Skeletal muscle tissue (tissue), 4 donors: Measurements from ENCODE around the gene MYO5C. TPM values are rescaled to one million over a fixed set of nuclear protein-coding genes. Genes with fewer than 3 reads are reported as not detected.
A peak's percentile ranks its signal among the peaks of the same experiment; 100 is the strongest.
"Not testable (repeated sequence)": the region's sequence is repeated elsewhere in the genome, so short reads cannot be mapped to it uniquely, and the experiment has no call there.

ENCODE experiments used
- H3K27ac ChIP-seq: one replicate; pipeline ENCODE4 v1.7.0; 2013; ENCODE audit warnings: mild to moderate bottlenecking, low read depth, low read length, inconsistent platforms
- H3K27me3 ChIP-seq, 3 donors: one replicate each; pipeline ENCODE4 v1.7.0; 2013; ENCODE audit warnings: low read length in 3 of 3; ENCODE audit not compliant: control insufficient read depth in 3 of 3, insufficient read depth in 3 of 3
- H3K36me3 ChIP-seq, 3 donors: one replicate each; pipeline ENCODE4 v1.7.0; 2013; ENCODE audit warnings: low read length in 3 of 3; ENCODE audit not compliant: control insufficient read depth in 3 of 3, insufficient read depth in 3 of 3
- H3K4me1 ChIP-seq, 3 donors: one replicate each; pipeline ENCODE4 v1.7.0; 2013; ENCODE audit warnings: low read length in 3 of 3, mild to moderate bottlenecking in 3 of 3; ENCODE audit not compliant: control insufficient read depth in 3 of 3, insufficient read depth in 3 of 3
- H3K4me3 ChIP-seq, 3 donors: one replicate each; pipeline ENCODE4 v1.7.0; 2013; ENCODE audit warnings: low read length in 3 of 3
- H3K9ac ChIP-seq, 3 donors: one replicate each; pipeline ENCODE4 v1.7.0; 2013; ENCODE audit warnings: low read length in 3 of 3, mild to moderate bottlenecking in 3 of 3, moderate library complexity in 2 of 3, low read depth in 1 of 3
- H3K9me3 ChIP-seq, 3 donors: one replicate each; pipeline ENCODE4 v1.7.0; 2013; ENCODE audit warnings: low read length in 3 of 3; ENCODE audit not compliant: control insufficient read depth in 3 of 3
- total RNA-seq: library from RNA; depleted of rRNA; stranded (reverse); fragments of >200 nt; gene quantifications from one replicate; pipeline ENCODE4 v1.2.3, GENCODE V29; 2014
- donor health status: Osteomylitis.

The MYO5C gene
- total RNA-seq, 1 donor from 2014 or later: 3.7 TPM

GRCh38 chr15:52252781-52253180 is 42.8 kb downstream of the MYO5C start:
- Histone ChIP-seq H3K27me3 (no peaks in the 10 kb centered on the region), H3K4me1 (peaks cover 10 to 14% (median 14%) of the 10 kb centered on the region in 3 donors), H3K9me3 (no peaks in the 10 kb centered on the region), H3K9ac (peak overlapping the region in 1 of 3 donors; percentile 12), H3K4me3 (no peak overlapping the region), H3K27ac (no peak overlapping the region), H3K36me3 (peaks cover 0 to 5% (median 3%) of the 10 kb centered on the region in 3 donors)

GRCh38 chr15:52251144-52251860 is 44.3 kb downstream of the MYO5C start:
- H3K4me3 ChIP-seq: no peak overlapping the region
- H3K27ac ChIP-seq: no peak overlapping the region
- no peaks in the 10 kb centered on the region for H3K4me1 ChIP-seq
- H3K27me3 ChIP-seq: no peaks in the 10 kb centered on the region
- no peaks in the 10 kb centered on the region for H3K9me3 ChIP-seq
- no peak overlapping the region for H3K9ac ChIP-seq
- peaks cover 4 to 7% (median 5%) of the 10 kb centered on the region in 3 donors for H3K36me3 ChIP-seq

GRCh38 chr15:52247461-52247860 is 48.1 kb downstream of the MYO5C start:
- no peaks in the 10 kb centered on the region for H3K27me3 ChIP-seq
- H3K4me3 ChIP-seq: no peak overlapping the region
- H3K9me3 ChIP-seq: no peaks in the 10 kb centered on the region
- H3K9ac ChIP-seq: no peak overlapping the region
- H3K36me3 ChIP-seq: peaks cover 3 to 12% (median 7%) of the 10 kb centered on the region in 3 donors
- no peak overlapping the region for H3K27ac ChIP-seq
- H3K4me1 ChIP-seq: no peaks in the 10 kb centered on the region

- no peaks in the 10 kb centered on the region for H3K9me3 ChIP-seq
- H3K36me3 ChIP-seq: peaks cover 3 to 12% (median 7%) of the 10 kb centered on the region in 3 donors
- H3K4me1 ChIP-seq: no peaks in the 10 kb centered on the region
- no peak overlapping the region for H3K4me3 ChIP-seq
- H3K27ac ChIP-seq: no peak overlapping the region
- H3K9ac ChIP-seq: no peak overlapping the region
- H3K27me3 ChIP-seq: no peaks in the 10 kb centered on the region
Measured at GRCh38 chr15:52246686-52247431, 48.7 kb downstream of the MYO5C start.

- no peaks in the 10 kb centered on the region for H3K27me3 ChIP-seq
- no peaks in the 10 kb centered on the region for H3K9me3 ChIP-seq
- H3K9ac ChIP-seq: no peak overlapping the region
- H3K36me3 ChIP-seq: peaks cover 4 to 12% (median 8%) of the 10 kb centered on the region in 3 donors
- H3K4me3 ChIP-seq: no peak overlapping the region
- no peaks in the 10 kb centered on the region for H3K4me1 ChIP-seq
- no peak overlapping the region for H3K27ac ChIP-seq
Measured at GRCh38 chr15:52243697-52244555, 51.7 kb downstream of the MYO5C start.

GRCh38 chr15:52243286-52243685 is 52.3 kb downstream of the MYO5C start:
- no peak overlapping the region for H3K4me3 ChIP-seq
- H3K9ac ChIP-seq: no peak overlapping the region
- H3K4me1 ChIP-seq: no peaks in the 10 kb centered on the region
- H3K9me3 ChIP-seq: no peaks in the 10 kb centered on the region
- H3K36me3 ChIP-seq: peaks cover 4 to 12% (median 8%) of the 10 kb centered on the region in 3 donors
- no peaks in the 10 kb centered on the region for H3K27me3 ChIP-seq
- no peak overlapping the region for H3K27ac ChIP-seq

- H3K9me3 ChIP-seq: no peaks in the 10 kb centered on the region
- H3K9ac ChIP-seq: no peak overlapping the region
- H3K36me3 ChIP-seq: peaks cover 0 to 11% (median 8%) of the 10 kb centered on the region in 3 donors
- H3K27ac ChIP-seq: no peak overlapping the region
- no peaks in the 10 kb centered on the region for H3K27me3 ChIP-seq
- H3K4me1 ChIP-seq: no peaks in the 10 kb centered on the region
- no peak overlapping the region for H3K4me3 ChIP-seq
Measured at GRCh38 chr15:52241489-52241888, 54.1 kb downstream of the MYO5C start.

- no peaks in the 10 kb centered on the region for H3K27me3 ChIP-seq
- no peaks in the 10 kb centered on the region for H3K4me1 ChIP-seq
- H3K27ac ChIP-seq: no peak overlapping the region
- peaks cover 0 to 13% (median 7%) of the 10 kb centered on the region in 3 donors for H3K36me3 ChIP-seq
- H3K4me3 ChIP-seq: no peak overlapping the region
- no peak overlapping the region for H3K9ac ChIP-seq
- H3K9me3 ChIP-seq: no peaks in the 10 kb centered on the region
Measured at GRCh38 chr15:52240166-52240565, 55.4 kb downstream of the MYO5C start.

GRCh38 chr15:52238989-52239525 is 56.5 kb downstream of the MYO5C start:
- not testable (repeated sequence) for H3K27ac ChIP-seq, H3K9me3 ChIP-seq, H3K4me1 ChIP-seq, H3K4me3 ChIP-seq, H3K9ac ChIP-seq, H3K27me3 ChIP-seq
- H3K36me3 ChIP-seq: peaks cover 5 to 18% (median 7%) of the 10 kb centered on the region in 3 donors
